ENCODE measurements around the gene DNAJC27.

DNA sequence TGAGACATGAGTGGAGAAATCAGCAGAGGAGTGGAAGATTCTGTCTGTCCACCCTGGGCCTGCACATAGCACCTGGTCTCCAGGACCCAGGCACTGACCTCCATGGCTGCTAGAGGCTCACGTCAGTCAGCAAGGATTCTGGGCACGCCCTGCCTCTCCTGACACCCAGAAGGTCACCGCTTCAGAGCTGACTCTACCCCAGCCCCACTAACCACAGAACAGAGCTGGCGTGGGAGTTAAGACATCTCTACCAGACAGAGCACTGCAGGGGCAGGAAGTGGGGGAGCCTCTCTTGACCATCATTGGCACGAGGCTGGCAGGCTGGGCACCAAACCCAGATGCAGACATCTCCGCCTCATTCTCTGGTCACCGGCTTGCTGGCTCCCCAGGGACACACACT, 54.7 kb downstream of the DNAJC27 start:
- TF ChIP-seq CTCF (IDR thresholded peaks at IDR 0.05) (no peak), EP300 (IDR thresholded peaks at IDR 0.05) (no peak), POLR2A (IDR thresholded peaks at IDR 0.05) (no peak)
